Astrocyte (in vitro differentiated cells and primary cell): Measurements from ENCODE around the gene OIP5.
"Not testable (repeated sequence)": the region's sequence is repeated elsewhere in the genome, so short reads cannot be mapped to it uniquely, and the experiment has no call there.

Source experiments
- CTCF ChIP-seq: IDR thresholded peaks from 2 replicates; pipeline ENCODE4 v1.5.1; 2011; ENCODE audit warnings: low read depth, mild to moderate bottlenecking, inconsistent platforms, low read length, moderate library complexity; ENCODE audit not compliant: insufficient read depth
- EZH2 ChIP-seq: IDR thresholded peaks from 2 replicates; pipeline ENCODE4 v1.6.1; 2012; ENCODE audit warnings: mild to moderate bottlenecking, low read length, inconsistent platforms; ENCODE audit not compliant: insufficient read depth

GRCh38 chr15:41320805-41321330 is 11.5 kb downstream of the OIP5 start:
- TF ChIP-seq CTCF, EZH2: not testable (repeated sequence)
